Measurements from ENCODE around the gene CTSO.
"Not testable (repeated sequence)": the region's sequence is repeated elsewhere in the genome, so short reads cannot be mapped to it uniquely, and the experiment has no call there.

Gene CTSO

DNA sequence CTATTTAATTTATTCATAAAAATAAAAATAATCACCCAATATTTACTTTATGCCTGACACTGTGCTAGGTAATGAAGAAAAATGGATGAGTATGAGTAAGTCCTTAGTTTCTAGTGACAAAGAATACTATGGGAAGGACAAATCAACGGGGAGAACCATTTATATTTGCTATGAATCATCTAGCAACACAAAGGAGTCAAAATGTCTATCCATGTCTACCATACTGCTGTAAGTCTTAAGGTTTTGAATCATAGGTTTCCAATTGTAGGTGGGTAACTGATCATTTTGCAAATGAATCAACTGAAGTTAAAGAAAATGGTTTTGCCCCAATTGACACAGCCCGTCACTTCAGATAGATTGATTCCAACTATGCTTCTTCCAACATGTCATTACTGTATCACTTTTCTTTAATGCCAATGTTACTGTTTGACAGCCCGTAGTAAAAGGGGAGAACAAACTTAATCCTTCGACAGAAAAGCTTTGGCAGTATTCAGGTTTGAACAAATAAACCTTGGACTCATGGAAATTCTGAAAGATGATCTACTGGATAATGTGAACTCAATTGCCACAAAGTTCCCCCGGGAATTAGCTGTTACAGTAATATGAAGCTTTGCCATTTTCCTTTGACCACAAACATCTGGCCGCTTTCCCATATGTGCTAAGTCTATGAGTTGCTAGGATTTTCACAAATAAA, 47.0 kb downstream of the CTSO start:
- peak; percentile 98 for DNase-seq

DNA sequence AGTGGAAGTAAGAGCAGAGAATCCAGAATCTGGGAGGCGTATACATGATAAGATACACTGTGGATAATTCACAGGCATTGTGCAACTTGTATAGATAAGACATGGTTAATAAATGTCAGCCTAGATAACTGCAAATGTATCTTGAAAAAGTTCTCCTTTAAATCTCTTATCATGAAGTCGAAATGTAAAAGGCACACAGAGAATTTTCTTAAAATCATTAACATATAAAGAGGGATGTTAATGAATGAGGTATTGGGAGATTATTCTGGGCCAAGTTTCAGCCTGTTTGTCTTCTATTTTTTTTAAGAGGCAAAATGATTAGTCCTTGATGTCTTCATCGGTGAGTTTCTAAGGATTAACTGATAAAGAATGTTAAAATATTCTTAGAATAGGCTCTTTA, 49.3 kb downstream of the CTSO start:
- no peak for DNase-seq

GRCh38 chr4:155903453-155903852, 50.2 kb downstream of the CTSO start, which contains the start of gene TDO2:
Gene TDO2 (plus strand): TSS chr4:155903696. CDS start chr4:155903759, 63 bp downstream.
- no peak for DNase-seq

GRCh38 chr4:155901013-155901412, 52.7 kb downstream of the CTSO start:
- DNase-seq, result no peak

GRCh38 chr4:155900381-155900780, 53.3 kb downstream of the CTSO start:
- peak; percentile 42 for DNase-seq

DNA sequence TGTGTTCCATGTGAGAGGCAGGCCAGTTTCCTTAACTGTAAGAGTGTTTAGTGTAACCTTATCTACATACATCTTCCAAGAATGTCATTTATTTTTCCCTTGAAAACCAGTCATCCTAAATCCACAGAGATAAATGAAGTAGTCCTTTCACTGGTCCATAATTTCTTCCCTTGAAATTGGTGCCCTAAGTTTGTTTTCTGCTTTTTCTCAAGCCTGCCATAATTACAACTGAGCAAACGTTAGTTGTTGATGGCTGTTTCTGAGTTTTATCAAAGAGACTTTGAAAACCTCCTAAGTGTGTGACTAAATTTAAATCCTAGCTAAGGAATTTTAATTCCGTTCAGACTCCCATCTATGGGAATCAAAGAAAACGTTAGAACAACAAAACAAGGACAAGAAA, 53.8 kb downstream of the CTSO start:
- DNase-seq, result peak; percentile 11

DNA sequence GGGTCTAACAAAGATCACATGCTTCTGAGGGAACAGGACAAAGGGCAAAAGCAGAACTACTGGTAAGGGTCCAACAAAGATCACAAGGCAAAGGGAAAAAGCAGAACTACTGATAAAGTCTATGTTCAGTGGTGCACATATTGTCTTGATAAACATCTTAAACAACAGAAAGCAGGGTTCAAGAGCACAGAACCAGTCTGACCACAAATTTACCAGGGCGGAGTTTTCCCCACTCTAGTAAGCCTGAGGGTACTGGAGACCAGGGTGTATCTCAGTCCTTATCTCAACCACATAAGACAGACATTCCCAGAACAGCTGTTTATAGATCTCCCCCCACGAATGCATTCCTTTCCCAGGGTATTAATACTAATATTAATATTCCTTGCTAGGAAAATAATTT, 55.3 kb downstream of the CTSO start:
- not testable (repeated sequence) for DNase-seq

DNA sequence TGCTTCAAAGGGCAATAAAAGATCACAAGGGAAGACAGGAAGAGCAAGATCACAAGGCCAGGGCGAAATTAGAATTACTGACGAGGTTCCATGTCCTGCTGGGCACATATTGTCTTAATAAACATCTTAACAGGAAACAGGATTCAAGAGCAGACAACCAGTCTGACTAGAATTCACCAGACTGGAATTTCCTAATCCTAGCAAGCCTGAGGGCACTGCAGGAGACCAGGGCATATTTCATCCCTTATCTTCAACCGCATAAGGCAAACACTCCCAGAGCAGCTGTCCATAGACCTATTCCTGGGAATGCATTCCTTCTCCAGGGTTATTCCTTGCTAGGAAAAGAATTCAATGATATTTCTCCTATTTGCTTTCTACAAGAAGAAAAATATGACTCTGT, 62.6 kb downstream of the CTSO start:
- peak; percentile 66 for DNase-seq

- DNase-seq, result no peak
Measured at GRCh38 chr4:155889946-155890345, 63.7 kb downstream of the CTSO start.

- peak; percentile 44 for DNase-seq
Measured at GRCh38 chr4:155889031-155889793, 64.5 kb downstream of the CTSO start.

- DNase-seq, result no peak
Measured at GRCh38 chr4:155887847-155888570, 65.7 kb downstream of the CTSO start.

GRCh38 chr4:155887045-155887444, 66.6 kb downstream of the CTSO start:
- DNase-seq, result no peak

DNA sequence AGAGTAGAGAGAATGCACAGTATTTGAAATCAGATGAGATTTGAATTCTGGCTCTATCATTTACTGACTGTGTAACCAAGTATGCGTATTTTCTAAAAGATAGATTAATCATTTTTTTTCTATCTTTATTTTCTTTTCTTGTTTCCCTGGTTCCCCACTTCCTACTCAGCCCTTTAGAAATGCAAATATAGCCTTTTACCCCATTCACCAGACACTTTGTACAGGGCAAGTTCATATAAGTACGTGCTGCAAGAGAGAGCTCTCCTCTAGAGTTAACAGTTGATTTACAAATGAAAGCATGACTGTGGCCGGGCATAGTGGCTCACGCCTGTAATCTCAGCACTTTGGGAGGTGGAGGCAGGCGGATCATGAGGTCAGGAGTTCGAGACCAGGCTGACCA, 68.0 kb downstream of the CTSO start:
- DNase-seq, result no peak

GRCh38 chr4:155883895-155884294, 69.8 kb downstream of the CTSO start:
- DNase-seq, result no peak

DNA sequence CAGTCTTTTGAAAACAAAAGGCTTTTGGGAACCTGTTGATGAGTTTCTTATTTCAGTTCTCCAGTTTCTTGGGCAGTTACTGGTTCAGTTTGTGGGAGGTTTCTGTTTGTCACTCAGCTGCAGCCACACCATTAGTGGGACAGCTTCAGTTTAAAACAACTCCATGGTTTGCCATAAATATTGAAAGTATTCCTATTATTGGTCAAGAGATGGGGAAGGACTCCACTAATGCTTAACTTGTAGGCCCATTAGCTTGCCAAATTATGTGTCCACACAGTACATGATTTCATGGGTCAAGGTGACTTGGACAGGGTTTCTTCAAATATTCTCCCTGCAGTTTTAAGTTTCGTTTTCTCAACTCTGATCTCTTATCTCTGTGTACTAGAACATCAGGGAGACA, 72.1 kb downstream of the CTSO start:
- DNase-seq, result no peak

DNA sequence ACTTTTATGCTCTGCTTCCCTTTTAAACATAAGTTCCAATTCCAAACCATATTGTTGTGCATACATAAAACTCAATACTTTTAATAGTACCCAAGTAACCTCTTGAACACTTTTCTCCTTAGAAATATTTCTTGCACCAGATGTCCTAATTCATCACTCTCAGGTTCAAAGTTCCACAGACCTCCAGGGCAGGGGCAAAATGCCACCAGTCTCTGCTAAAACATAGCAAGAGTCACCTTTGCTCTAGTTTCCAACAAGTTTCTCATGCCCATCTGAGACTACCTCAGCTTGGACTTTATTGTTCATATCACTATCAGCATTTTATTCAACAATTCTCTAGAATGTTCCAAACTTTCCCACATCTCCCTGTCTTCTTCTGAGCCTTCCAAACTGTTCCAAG, 73.9 kb downstream of the CTSO start:
- DNase-seq, result no peak

GRCh38 chr4:155878611-155879010, 75.1 kb downstream of the CTSO start:
- no peak for DNase-seq

GRCh38 chr4:155877971-155878370, 75.7 kb downstream of the CTSO start:
- DNase-seq, result no peak

- no peak for DNase-seq
Measured at GRCh38 chr4:155875878-155876277, 77.8 kb downstream of the CTSO start.

Measured in fibroblast of skin of back (primary cell).